ENCODE results near the gene ZFHX3. TPM values are rescaled to one million over a fixed set of nuclear protein-coding genes. Genes with fewer than 3 reads are reported as not detected.

ZFHX3 gene
- total and polyA plus RNA-seq, 2 donors (not counting 3 experiments of a cell fraction or from before 2014, with no cell fraction given), result 3.7 to 18.8 TPM

DNA sequence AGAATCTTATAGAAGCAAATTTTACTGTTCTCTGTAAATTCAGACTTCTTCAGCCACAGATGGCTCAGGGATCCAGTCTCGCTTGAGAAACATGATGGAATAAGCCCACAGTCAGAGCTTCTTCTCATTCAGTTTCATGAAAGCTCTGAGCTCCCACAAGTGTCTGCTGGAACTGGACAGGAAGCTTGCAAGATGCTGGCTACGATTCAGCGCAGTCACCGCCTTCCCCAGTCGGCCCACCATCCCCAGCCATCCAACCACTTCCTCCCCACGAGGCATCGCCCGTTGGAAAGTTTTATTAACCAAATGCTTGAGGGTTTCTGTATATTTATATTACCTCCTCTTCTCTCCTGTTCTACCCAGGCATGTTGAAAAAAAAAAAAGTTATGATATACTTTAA lies 171.7 kb downstream of the ZFHX3 start:
- ChIA-PET CTCF (interaction anchor here (0.6 to 2.7 kb wide), 5 partner anchors 18 to 933 kb away, joined by 3 to 20 read pairs (median 5); no protein-coding TSS in a partner anchor), POLR2A (no interaction called here)
- Histone ChIP-seq H3K27ac (ENCODE audit: insufficient read depth, low read depth, low read length) (peak overlapping the region; percentile 92), H2AFZ (ENCODE audit: low read depth, low read length) (peak overlapping the region; percentile 22), H3K79me2 (ENCODE audit: control insufficient read depth, insufficient read depth, low read length) (no peaks in the 10 kb centered on the region), H4K20me1 (replicated peaks; ENCODE audit: control insufficient read depth, extremely low read depth, insufficient read depth, low read length) (no peaks in the 10 kb centered on the region), H3K4me1 (ENCODE audit: control insufficient read depth, extremely low read depth, insufficient read depth, low read length) (peaks cover 31% of the 10 kb centered on the region), H3K4me3 (replicated peaks in 1 of 3; ENCODE audit: insufficient read depth in 1 of 3, low read depth in 1 of 3, low read length in 3 of 3) (no peak overlapping the region), H3K9me3 (replicated peaks; ENCODE audit: control insufficient read depth, insufficient read depth, low read length) (no peaks in the 10 kb centered on the region), H3K27me3 (ENCODE audit: control insufficient read depth in 2 of 2, insufficient read depth in 2 of 2, low read length in 2 of 2) (no peaks in the 10 kb centered on the region), H3K9ac (replicated peaks; ENCODE audit: extremely low read depth, insufficient read depth, low read length) (peak overlapping the region; percentile 34), H3K9me1 (replicated peaks; ENCODE audit: control insufficient read depth, extremely low read depth, insufficient read depth, low read length) (no peaks in the 10 kb centered on the region), H3K4me2 (ENCODE audit: insufficient read depth, low read length) (peak overlapping the region; percentile 69), H3K36me3 (ENCODE audit: control insufficient read depth in 2 of 2, extremely low read depth in 1 of 2, insufficient read depth in 2 of 2, low read length in 2 of 2) (no peaks in the 10 kb centered on the region)
- FAIRE-seq (peak; percentile 97), DNase-seq (ENCODE audit: low read depth, low spot score) (peak; percentile 67)
- no peak for TF ChIP-seq JUN (IDR thresholded peaks at IDR 0.05; ENCODE audit: borderline replicate concordance, insufficient read depth, insufficient read length, low read depth)
- TF ChIP-seq POLR2AphosphoS5 (IDR thresholded peaks at IDR 0.05; ENCODE audit: insufficient read depth, low read depth, low read length), result peak; percentile 25
- peak; percentile 27 for TF ChIP-seq FOS (IDR thresholded peaks at IDR 0.05; ENCODE audit: borderline replicate concordance, insufficient read depth, low read length)
- no TSS peak for BruUV-seq (replicated peaks)
- dilution Hi-C loops (cut with MboI; ENCODE audit: extremely low pct_ligation_motif_present, low sequenced_read_pairs), result no loop called here
- intact Hi-C loops (cut with micrococcal nuclease), result loop anchor here (2.0 to 5.0 kb wide), 3 partner anchors 66 to 585 kb away; no protein-coding TSS in a partner anchor

DNA sequence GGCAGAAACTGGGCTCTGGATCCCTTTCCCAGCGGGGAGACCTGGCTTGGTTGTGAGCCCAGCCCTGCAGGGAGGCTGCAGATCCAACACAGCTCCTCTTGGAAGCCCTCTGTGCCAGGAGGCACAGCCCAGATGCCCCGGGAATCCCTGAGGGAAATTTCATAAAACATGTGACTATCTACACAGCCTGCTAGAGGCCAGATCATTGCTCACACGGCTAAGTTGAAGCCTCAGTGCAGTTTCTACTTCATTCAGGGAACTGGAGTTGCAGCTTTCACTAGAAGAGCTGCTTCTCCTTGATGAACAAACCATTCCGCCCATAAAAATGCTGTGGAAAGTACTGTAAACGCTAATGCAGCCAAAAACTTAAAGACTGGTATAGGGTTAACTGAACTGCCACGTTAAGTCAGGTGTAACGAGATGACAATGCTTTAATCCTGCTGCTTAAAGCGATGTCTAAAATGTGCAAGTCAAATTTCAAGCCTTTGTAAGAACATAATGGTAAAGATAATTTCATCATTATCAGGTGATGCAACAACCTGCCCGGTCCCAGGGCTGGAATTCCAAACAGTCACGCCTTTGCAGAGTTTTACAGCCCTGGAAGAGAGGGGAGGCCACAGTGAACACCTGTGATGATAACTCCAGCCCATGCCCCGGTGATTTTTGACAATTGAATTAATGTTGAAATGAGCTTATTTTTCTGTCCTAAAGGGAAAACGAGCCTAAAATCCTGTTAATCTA lies 172.5 kb downstream of the ZFHX3 start:
- H3K9ac ChIP-seq (replicated peaks; ENCODE audit: extremely low read depth, insufficient read depth, low read length), result no peak overlapping the region
- BruUV-seq (replicated peaks), result no TSS peak
- intact Hi-C loops (cut with micrococcal nuclease) (loop anchor here (2.0 to 5.0 kb wide), 3 partner anchors 67 to 585 kb away; no protein-coding TSS in a partner anchor), dilution Hi-C loops (cut with MboI; ENCODE audit: extremely low pct_ligation_motif_present, low sequenced_read_pairs) (no loop called here)
- no peak overlapping the region for H3K4me2 ChIP-seq (ENCODE audit: insufficient read depth, low read length)
- H3K79me2 ChIP-seq (ENCODE audit: control insufficient read depth, insufficient read depth, low read length), result no peaks in the 10 kb centered on the region
- H3K9me3 ChIP-seq (replicated peaks; ENCODE audit: control insufficient read depth, insufficient read depth, low read length), result no peaks in the 10 kb centered on the region
- H3K27me3 ChIP-seq (ENCODE audit: control insufficient read depth in 2 of 2, insufficient read depth in 2 of 2, low read length in 2 of 2), result no peaks in the 10 kb centered on the region
- no peak for FAIRE-seq
- no peaks in the 10 kb centered on the region for H4K20me1 ChIP-seq (replicated peaks; ENCODE audit: control insufficient read depth, extremely low read depth, insufficient read depth, low read length)
- no peak overlapping the region for H3K27ac ChIP-seq (ENCODE audit: insufficient read depth, low read depth, low read length)
- H3K4me3 ChIP-seq (replicated peaks in 1 of 3; ENCODE audit: insufficient read depth in 1 of 3, low read depth in 1 of 3, low read length in 3 of 3), result no peak overlapping the region
- H3K4me1 ChIP-seq (ENCODE audit: control insufficient read depth, extremely low read depth, insufficient read depth, low read length), result peaks cover 31% of the 10 kb centered on the region
- no peaks in the 10 kb centered on the region for H3K36me3 ChIP-seq (ENCODE audit: control insufficient read depth in 2 of 2, extremely low read depth in 1 of 2, insufficient read depth in 2 of 2, low read length in 2 of 2)
- POLR2A ChIA-PET, result no interaction called here
- H3K9me1 ChIP-seq (replicated peaks; ENCODE audit: control insufficient read depth, extremely low read depth, insufficient read depth, low read length), result no peaks in the 10 kb centered on the region
- H2AFZ ChIP-seq (ENCODE audit: low read depth, low read length), result no peak overlapping the region
- CTCF ChIA-PET, result interaction anchor here (0.9 to 2.7 kb wide), 5 partner anchors 19 to 43 kb away, joined by 3 to 20 read pairs (median 4); no protein-coding TSS in a partner anchor
- no peak for DNase-seq (ENCODE audit: low read depth, low spot score)
- TF ChIP-seq POLR2AphosphoS5 (IDR thresholded peaks at IDR 0.05; ENCODE audit: insufficient read depth, low read depth, low read length), result no peak
- TF ChIP-seq GATA2 (IDR thresholded peaks at IDR 0.05; ENCODE audit: insufficient read depth, insufficient read length, low read depth, low read length), result no peak
- no peak for TF ChIP-seq MYC (IDR thresholded peaks at IDR 0.05; ENCODE audit: low read depth, low read length)
- TF ChIP-seq, protein P1, sequence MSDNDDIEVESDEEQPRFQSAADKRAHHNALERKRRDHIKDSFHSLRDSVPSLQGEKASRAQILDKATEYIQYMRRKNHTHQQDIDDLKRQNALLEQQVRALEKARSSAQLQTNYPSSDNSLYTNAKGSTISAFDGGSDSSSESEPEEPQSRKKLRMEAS (IDR thresholded peaks at IDR 0.05; ENCODE audit: insufficient read depth, insufficient read length), result no peak
- no peak for TF ChIP-seq EZH2 (IDR thresholded peaks at IDR 0.05; ENCODE audit: borderline replicate concordance, low read depth, low read length, severe bottlenecking)
- TF ChIP-seq JUN (IDR thresholded peaks at IDR 0.05; ENCODE audit: borderline replicate concordance, insufficient read depth, insufficient read length, low read depth), result no peak
- TF ChIP-seq, protein P2, sequence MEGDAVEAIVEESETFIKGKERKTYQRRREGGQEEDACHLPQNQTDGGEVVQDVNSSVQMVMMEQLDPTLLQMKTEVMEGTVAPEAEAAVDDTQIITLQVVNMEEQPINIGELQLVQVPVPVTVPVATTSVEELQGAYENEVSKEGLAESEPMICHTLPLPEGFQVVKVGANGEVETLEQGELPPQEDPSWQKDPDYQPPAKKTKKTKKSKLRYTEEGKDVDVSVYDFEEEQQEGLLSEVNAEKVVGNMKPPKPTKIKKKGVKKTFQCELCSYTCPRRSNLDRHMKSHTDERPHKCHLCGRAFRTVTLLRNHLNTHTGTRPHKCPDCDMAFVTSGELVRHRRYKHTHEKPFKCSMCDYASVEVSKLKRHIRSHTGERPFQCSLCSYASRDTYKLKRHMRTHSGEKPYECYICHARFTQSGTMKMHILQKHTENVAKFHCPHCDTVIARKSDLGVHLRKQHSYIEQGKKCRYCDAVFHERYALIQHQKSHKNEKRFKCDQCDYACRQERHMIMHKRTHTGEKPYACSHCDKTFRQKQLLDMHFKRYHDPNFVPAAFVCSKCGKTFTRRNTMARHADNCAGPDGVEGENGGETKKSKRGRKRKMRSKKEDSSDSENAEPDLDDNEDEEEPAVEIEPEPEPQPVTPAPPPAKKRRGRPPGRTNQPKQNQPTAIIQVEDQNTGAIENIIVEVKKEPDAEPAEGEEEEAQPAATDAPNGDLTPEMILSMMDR (IDR thresholded peaks at IDR 0.05; ENCODE audit: extremely low read depth in 1 of 2, insufficient read depth in 1 of 2, low read depth in 1 of 2, low read length in 2 of 2), result no peak
- no peak for TF ChIP-seq POLR2A (IDR thresholded peaks at IDR 0.05; ENCODE audit: low read depth, low read length)
- no peak for TF ChIP-seq FOS (IDR thresholded peaks at IDR 0.05; ENCODE audit: borderline replicate concordance, insufficient read depth, low read length)

Measured in endothelial cell of umbilical vein (primary cell).